Pancreas (tissue), 10 donors: Measurements from ENCODE around the gene GPSM1. TPM values are rescaled to one million over a fixed set of nuclear protein-coding genes. Genes with fewer than 3 reads are reported as not detected.

Source experiments
- ATAC-seq, 4 donors: fragments of 200-7000 bp; cut with Tn5 transposase; one replicate each; pipeline versions ENCODE4 v1.8.0 to v1.9.1; 2020; ENCODE audit warnings: mild to moderate bottlenecking in 4 of 4, moderate library complexity in 4 of 4
- DNase-seq, 6 donors: peaks; one replicate each; pipeline ENCODE4 v3.0.0-alpha.2; 2020
- FAIRE-seq: peaks from 2 replicates; lab custom pipeline; 2012; peaks lifted over from hg19 to GRCh38; lab: Jason Lieb, UNC
- H3K27ac ChIP-seq, 4 donors: fragments of 200-600 bp; sonication (generic); 1 replicate in 3 of 4; 2 replicates in 1 of 4; pipeline versions ENCODE4 v1.5.0 to v1.8.0; 2020
- H3K27me3 ChIP-seq, 4 donors: fragments of 200-600 bp; one replicate each; pipeline ENCODE4 v1.8.0; 2021
- H3K36me3 ChIP-seq, 3 donors: fragments of 200-600 bp; sonication (generic) in 1 of 3; one replicate each; pipeline versions ENCODE4 v1.5.0 to v1.8.0; 2020 to 2021
- H3K4me1 ChIP-seq, 3 donors: fragments of 200-600 bp; one replicate each; pipeline ENCODE4 v1.8.0; 2021
- H3K4me3 ChIP-seq, 4 donors: fragments of 200-600 bp; sonication (generic) in 2 of 4; one replicate each; pipeline versions ENCODE4 v1.5.0 to v1.8.0; 2020 to 2021
- H3K9me3 ChIP-seq, 4 donors: fragments of 200-600 bp; one replicate each; pipeline ENCODE4 v1.8.0; 2021
- WGBS, 2 donors: extraction: QIAGEN DNeasy Blood & Tissue Kit; methylation state at CpG; one replicate each; pipeline ENCODE4 v1.1.7; 2013; 5-methylcytosine and 5-hydroxymethylcytosine counted together
- intact Hi-C, 3 donors: fragments of 100-400 bp; cut with DNase I; formaldehyde crosslinking; loops; one replicate each; pipeline versions ENCODE4 v1.11.1 to v1.14.2; 2022
- polyA plus RNA-seq, 2 donors: library from polyadenylated mRNA; stranded (reverse); fragments of 200-250 nt; gene quantifications; one replicate each; pipeline ENCODE4 v1.2.3, GENCODE V29; 2013
- total RNA-seq, 6 donors: library from RNA; stranded (reverse); fragmentation: NEBNext Ultra II Directional in 4 of 6; extraction: Animal tissue kit (Norgen Biotek cat#: 25700) in 4 of 6; gene quantifications; one replicate each; pipeline versions ENCODE4 v1.2.1 to v1.2.4, GENCODE V29; 2021 to 2023
- TF ChIP-seq, protein P1 (sequence below), 4 donors: fragments of 200-600 bp; sonication (generic) in 3 of 4; IDR thresholded peaks; one replicate each; pipeline versions ENCODE4 v1.5.0 to v1.8.0; 2021; ENCODE audit warnings: antibody characterized with exemption in 4 of 4
- donor health status: healthy with polysubstance abuse.
- donor health status: DM: no; HTN: no; CAD: no; lungs with moderate emphysema.
- donor health status: DM: no; HTN: no; CAD: no.
- donor health status: control.
- donor health status: control.
- donor health status: Bipolar disorder and iron deficiency.
- donor health status: DM: yes; HTN: yes; CAD: no.
- donor health status: DM: no; HTN: no; CAD: no.
- donor health status: DM: no; HTN: no; CAD: no.
- donor health status: DM: yes; HTN: yes; CAD: no.

The GPSM1 gene
- total and polyA plus RNA-seq, 8 donors: 6.8 to 54.4 (median 12.6) TPM

DNA sequence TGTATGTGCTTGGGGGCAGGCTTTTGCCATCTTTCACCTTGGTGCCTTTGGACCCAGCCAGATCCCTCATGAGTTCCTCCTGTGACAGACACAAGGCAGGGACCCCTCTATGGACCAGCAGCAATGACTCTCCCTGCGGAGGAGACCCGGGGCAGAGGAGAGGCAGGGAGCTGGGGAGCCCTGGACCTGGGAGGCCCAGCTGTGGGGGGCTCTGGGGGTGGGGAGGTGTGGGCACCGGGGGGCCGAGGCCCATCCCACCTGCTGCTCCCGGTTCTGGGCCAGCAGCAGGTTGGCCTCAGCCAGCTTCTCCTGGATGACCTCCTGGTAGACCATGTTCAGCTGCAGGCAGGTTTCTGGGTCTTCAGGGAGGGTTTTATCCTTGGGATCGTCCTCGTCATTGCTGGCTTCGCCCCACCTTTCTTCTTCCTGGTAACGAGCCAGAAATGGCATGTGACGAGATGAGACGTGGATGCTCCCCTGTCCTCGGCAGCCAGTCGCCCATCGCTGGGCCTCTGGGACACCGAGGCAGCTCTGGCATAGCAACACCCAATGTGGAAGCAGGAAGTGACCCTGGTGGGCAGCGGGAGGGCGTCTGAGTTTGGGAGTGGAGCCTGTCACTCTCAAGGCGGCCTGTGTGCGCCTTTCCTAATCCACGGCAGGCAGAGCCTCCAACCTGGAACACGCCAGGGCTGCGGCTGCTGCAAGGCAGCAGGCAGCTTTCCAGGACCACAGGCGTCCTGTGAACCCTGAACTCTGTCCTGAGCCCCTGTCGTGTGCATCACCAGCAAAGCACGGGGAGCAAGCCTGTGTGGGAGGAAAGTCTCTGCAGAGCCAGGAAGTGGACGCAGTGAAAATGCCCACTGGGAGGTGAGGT lies 68.2 kb downstream of the GPSM1 start:
- Histone ChIP-seq H3K36me3 (peaks cover 0 to 39% (median 31%) of the 10 kb centered on the region in 3 donors), H3K27me3 (no peaks in the 10 kb centered on the region), H3K4me3 (no peak overlapping the region), H3K4me1 (peaks cover 0 to 9% (median 7%) of the 10 kb centered on the region in 3 donors), H3K9me3 (no peaks in the 10 kb centered on the region), H3K27ac (no peak overlapping the region)
- TF ChIP-seq, protein P1, sequence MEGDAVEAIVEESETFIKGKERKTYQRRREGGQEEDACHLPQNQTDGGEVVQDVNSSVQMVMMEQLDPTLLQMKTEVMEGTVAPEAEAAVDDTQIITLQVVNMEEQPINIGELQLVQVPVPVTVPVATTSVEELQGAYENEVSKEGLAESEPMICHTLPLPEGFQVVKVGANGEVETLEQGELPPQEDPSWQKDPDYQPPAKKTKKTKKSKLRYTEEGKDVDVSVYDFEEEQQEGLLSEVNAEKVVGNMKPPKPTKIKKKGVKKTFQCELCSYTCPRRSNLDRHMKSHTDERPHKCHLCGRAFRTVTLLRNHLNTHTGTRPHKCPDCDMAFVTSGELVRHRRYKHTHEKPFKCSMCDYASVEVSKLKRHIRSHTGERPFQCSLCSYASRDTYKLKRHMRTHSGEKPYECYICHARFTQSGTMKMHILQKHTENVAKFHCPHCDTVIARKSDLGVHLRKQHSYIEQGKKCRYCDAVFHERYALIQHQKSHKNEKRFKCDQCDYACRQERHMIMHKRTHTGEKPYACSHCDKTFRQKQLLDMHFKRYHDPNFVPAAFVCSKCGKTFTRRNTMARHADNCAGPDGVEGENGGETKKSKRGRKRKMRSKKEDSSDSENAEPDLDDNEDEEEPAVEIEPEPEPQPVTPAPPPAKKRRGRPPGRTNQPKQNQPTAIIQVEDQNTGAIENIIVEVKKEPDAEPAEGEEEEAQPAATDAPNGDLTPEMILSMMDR (IDR thresholded peaks at IDR 0.05): no peak
- intact Hi-C loops: no loop called here
- 86 to 87% methylated on average over 24 to 26 of the region's 26 CpGs for WGBS, 2 donors
- no peak for FAIRE-seq
- no peak for ATAC-seq
- DNase-seq: peak in 2 of 6 donors; percentile 47 to 65

DNA sequence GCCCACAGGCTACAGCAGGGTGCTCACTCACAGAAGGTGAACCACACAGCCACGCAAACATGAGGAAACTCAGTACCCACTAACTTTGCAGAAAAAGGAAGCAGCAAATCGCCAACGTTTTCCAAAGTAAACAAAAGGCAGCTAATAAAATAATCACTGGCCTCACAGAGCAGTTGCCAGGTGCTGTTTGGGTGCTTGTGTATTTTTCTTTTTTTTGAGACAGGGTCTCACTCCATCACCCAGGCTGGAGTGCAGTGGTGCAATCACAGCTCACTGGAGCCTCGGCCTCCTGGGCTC lies 68.8 kb downstream of the GPSM1 start:
- ATAC-seq (no peak), DNase-seq (no peak), FAIRE-seq (no peak)
- Histone ChIP-seq H3K4me3 (no peak overlapping the region), H3K9me3 (no peaks in the 10 kb centered on the region), H3K4me1 (peaks cover 0 to 11% (median 7%) of the 10 kb centered on the region in 3 donors), H3K27me3 (no peaks in the 10 kb centered on the region), H3K36me3 (peaks cover 0 to 39% (median 31%) of the 10 kb centered on the region in 3 donors), H3K27ac (no peak overlapping the region)
- intact Hi-C loops: no loop called here
- 56 to 65% methylated on average over 4 of the region's 4 CpGs for WGBS, 2 donors
- TF ChIP-seq, protein P1 (IDR thresholded peaks at IDR 0.05): no peak

DNA sequence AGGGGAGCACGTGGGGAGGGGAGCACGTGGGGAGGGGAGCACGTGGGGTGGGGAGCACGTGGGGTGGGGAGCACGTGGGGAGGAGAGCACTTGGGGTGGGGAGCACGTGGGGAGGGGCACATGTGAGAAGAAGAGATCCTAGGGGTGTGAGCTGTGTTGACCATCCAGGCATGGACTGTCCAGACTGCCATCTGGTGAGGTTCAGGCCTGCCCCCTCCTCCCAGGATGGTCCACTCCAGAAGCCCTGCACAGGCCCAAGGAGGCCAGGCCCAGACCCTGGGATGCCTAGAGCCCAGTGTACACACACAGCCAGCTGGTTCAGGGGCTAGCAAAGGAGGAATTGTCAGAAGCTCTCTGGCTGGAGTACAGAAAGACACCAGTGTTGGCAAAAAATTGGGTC lies 70.3 kb downstream of the GPSM1 start:
- H3K9me3 ChIP-seq: no peaks in the 10 kb centered on the region
- WGBS, 2 donors: 63 to 79% methylated on average over 6 of the region's 6 CpGs
- H3K4me1 ChIP-seq: peaks cover 0 to 11% (median 7%) of the 10 kb centered on the region in 3 donors
- H3K36me3 ChIP-seq: peaks cover 0 to 26% (median 26%) of the 10 kb centered on the region in 3 donors
- FAIRE-seq (no peak), ATAC-seq (no peak), DNase-seq (peak in 1 of 6 donors; percentile 54)
- intact Hi-C loops: no loop called here
- H3K4me3 ChIP-seq: no peak overlapping the region
- H3K27me3 ChIP-seq: no peaks in the 10 kb centered on the region
- no peak overlapping the region for H3K27ac ChIP-seq
- TF ChIP-seq, protein P1 (IDR thresholded peaks at IDR 0.05): no peak

DNA sequence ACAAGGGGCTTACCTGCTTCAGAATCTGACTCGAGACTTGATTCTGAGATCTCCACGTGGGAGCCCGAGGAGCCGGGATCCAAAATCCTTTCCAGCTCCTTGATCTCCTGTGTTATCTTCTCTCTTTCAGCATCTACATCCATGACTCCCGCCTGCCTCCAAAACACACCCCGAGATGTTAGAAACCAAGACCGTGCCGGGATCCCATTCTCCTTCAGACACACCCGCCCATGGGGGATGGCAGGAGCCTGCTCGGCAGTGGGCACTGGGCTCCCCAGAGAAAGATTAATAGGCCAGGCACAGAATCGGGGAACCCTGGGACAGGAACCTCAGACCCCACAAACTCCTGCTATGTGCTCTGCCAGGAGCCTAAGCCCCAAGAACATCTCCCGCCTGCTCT lies 70.9 kb downstream of the GPSM1 start:
- FAIRE-seq: no peak
- no peak for ATAC-seq
- H3K27ac ChIP-seq: no peak overlapping the region
- no peak overlapping the region for H3K4me3 ChIP-seq
- H3K36me3 ChIP-seq: peaks cover 0 to 26% (median 25%) of the 10 kb centered on the region in 3 donors
- intact Hi-C loops: no loop called here
- TF ChIP-seq, protein P1 (IDR thresholded peaks at IDR 0.05): no peak
- WGBS, 2 donors: 84 to 92% methylated on average over 12 of the region's 12 CpGs
- H3K4me1 ChIP-seq: peaks cover 0 to 11% (median 7%) of the 10 kb centered on the region in 3 donors
- H3K27me3 ChIP-seq: no peaks in the 10 kb centered on the region
- H3K9me3 ChIP-seq: no peaks in the 10 kb centered on the region
- peak in 1 of 6 donors; percentile 56 for DNase-seq
